AML-193 (cell line): Measurements from ENCODE around the gene S100Z.
A peak's percentile ranks its signal among the peaks of the same experiment; 100 is the strongest.
"Not testable (repeated sequence)": the region's sequence is repeated elsewhere in the genome, so short reads cannot be mapped to it uniquely, and the experiment has no call there.

Source experiments
- DNase-seq, 2 experiments: peaks; one replicate each; lab custom pipeline; 2025; lab: John Stamatoyannopoulos, UW

S100Z gene

DNA sequence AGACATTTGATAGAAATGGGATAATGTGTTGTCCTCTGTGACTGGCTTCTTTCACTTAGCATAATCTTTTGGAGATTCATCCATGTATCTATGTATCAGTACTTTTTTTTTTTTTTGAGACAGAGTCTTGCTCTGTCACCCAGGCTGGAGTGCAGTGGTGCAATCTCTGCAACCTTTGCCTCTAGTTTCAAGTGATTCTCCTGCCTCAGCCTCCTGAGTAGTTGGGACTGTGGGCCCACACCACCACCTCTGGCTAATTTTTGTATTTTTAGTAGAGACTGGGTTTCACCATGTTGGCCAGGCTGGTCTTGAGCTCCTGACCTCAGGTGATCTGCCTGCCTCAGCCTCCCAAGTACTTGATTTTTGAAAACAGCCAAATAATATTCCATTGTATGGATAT is 23.4 kb upstream of the S100Z start:
- not testable (repeated sequence) for DNase-seq

DNA sequence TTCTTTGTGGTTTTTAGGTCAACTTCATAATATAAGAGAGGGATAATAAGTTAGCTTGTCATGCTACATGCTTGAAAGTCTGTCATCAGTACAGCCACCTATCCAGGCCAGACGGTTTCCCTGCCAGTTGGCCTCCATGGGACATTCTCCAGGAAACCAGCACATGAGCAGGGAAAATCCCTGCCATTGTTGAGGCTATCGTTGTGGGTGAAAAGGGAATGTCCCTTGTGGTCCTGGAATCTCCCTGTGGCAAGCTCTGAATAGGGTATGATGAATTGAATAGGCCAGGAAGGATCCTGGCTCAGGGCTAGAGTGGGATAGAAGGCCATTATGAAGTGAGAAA is 18.7 kb upstream of the S100Z start:
- DNase-seq, result no peak

DNA sequence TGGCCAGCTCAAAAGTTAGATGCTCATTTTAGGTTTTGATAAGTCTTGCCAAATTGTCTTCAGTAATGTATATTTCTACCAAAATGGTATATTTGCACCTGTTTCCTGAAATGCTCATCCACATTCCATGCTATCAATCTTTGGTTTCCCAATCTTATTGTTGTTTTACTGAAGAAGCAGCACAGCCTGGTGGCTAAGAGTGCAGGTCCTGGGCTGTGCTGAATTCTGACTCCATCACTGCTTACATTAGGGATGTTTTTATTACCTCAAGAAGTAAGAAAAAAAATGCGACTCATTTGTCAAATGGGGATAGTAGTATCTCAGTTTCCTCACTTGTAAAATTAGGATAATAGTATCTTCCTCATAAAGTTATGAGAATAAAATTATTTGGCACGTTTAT is 13.6 kb upstream of the S100Z start:
- no peak for DNase-seq

DNA sequence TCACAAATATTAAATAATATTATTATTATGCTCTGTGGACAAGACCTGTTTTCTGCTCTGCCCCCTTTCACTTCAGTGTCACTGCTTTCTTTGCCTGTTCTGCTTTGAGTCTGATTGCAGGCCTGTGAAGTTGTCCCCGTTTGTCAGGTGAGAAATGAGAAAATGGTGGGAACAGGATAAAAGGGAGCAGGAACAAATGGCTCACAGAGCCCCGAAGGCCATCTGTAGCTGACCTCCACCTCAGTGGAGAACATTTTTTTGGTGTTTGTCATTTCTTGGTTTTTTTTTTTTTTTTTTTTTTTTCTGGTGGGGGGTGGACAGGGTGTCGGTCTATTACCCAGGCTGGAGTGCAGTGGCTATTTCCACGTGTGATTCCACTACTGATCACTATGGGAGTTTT is 13.2 kb upstream of the S100Z start:
- no peak for DNase-seq

DNA sequence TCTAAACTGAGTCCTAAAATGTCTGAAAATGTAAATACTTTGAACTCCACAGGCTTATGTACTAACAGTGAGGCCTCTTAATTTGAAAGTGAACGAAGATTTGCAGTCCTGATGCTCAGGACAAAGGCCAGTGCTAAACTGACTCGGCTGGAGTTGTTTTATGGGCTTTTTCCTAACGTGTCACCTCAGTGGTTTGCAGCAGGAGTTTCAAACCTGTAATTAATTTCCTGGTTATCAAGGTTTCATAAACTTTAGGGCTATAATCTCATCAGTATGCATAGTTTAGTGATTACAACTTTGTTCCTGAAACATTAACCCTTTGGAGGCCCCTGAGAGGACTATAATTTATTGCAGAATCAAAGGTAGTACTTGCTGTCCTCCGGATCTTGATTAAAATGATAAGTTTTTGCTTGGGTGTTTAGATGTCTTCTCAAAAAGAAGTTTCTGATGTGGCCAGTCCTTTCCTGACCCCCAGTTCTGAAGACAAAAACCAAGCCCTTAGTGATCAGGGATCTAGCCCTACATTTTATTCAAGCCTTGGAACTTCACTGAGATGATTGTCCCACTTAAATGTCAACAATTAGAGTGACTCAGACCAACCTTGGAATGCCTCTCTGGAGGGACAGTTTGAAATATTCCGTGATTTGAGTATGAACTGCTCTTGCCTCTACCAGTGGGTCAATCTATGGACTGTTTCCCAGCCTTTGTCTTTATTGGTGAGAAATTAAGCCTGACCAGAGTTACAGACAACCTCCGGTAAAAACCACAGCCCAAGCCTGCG is 11.1 kb upstream of the S100Z start:
- DNase-seq, result no peak

DNA sequence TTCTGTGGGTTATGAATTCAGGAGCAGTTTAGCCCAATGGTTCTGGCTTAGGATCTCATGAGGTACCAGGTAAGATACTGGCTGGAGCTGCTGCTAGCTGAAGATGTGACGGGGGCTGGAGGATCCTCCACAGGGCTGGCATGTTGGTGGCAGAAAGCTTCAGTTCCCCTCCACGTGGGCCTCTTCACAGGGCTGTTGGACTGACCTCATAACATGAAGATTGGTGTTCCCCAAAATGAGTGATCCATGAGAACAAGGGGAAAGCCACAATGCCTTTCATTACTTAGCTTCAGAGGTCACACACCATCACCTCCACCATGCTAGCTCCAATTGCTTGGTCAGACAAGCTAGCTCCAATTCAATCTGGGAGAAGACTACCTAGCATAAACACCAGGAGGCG is 8.5 kb upstream of the S100Z start:
- no peak for DNase-seq

DNA sequence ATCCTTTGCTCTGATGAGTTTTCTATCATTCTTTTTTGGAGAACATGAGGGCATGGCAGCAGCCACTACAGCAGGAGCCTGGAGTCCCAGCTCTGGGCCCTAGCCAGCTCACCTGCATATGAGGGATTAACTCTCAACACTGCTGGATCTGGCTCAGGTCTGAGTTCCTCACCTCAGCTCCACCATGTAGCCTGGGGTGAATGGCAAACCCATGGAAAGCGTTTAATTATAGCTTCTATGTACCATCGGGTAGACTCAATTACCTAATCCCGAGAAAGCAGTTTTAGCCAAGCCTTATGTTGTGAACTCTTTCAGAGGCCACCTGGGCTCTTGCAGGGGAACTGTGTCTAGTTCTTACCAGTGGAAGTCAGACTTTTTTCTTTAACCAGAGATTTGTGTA is 3.9 kb upstream of the S100Z start:
- DNase-seq, result no peak

DNA sequence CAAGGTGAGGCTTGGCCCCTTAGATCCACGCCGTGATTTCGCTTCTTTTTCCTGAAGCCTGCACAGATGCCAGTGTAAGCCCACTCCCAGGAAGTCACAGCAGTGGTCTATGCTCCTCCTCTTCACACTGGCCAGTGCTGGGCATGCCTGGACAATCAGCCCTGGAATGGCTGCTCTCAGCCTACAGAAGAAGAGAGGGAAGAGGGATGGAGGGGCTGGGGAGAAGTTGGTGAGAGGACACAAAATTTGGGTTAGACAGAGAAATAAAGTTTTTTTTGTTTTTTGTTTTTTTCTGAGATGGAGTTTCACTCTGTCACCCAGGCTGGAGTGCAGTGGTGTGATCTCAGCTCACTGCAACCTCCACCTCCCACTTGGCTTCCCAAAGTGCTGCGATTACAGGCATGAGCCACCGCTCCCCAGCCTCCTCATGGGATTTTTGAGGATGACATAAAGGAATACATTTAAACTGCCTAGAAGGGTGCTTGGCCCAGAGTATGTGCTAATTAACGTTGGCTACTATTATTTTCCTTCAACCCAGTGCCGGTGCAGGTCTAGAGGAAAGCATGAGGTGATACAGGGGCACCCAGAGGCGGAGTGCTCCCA is 830 bp downstream of the S100Z start:
- no peak for DNase-seq

DNA sequence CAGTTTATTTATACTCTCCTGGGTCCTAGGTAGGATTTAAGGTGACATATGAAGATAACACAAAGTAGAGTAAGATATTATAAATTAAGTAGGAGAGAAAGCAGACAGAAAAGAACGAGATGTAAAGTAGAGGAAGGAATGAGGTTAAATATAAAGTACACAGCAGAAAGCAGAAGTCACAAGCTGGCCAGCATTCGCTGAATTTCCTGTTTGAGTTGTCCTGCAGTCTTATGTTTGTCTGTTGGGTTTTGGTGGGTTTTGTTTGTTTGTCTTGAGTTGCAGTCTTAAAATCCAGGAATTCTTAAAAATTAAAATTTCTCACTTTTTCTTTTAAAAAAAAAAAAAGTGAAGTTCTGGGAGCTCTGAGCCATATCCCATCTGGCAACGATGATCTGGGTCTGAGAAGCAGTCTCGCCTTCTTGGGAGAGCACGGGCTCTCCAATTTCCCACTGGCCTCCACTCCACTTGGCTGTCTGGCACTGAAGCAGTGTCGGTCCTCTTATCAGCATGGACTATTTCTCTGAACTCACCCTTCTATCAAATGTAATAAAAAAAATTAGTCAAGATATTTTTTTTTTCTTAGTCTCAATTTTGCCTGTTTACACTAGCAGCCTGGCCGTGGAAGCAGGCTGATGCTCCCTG is 2.0 kb downstream of the S100Z start:
- peak; percentile 40 to 50 for DNase-seq

DNA sequence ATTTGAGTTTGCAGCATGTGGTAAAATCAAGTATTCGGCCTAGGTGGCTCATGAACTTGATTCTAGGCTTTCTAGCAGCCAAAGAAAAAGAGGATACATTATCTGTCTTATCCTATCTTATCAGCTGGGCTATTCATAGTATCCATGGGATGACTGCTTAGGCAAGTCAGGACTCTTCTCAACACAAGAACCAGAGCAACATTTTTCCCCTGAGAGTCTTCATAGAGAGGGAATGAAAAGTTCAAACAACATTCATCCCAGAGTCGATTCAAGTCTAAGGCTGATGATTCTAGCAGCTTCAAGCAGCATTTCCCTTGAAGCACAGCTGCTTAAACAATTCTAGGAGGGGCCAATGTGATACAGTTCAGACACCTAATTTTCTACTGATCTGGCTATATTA is 3.0 kb downstream of the S100Z start:
- DNase-seq, result no peak

DNA sequence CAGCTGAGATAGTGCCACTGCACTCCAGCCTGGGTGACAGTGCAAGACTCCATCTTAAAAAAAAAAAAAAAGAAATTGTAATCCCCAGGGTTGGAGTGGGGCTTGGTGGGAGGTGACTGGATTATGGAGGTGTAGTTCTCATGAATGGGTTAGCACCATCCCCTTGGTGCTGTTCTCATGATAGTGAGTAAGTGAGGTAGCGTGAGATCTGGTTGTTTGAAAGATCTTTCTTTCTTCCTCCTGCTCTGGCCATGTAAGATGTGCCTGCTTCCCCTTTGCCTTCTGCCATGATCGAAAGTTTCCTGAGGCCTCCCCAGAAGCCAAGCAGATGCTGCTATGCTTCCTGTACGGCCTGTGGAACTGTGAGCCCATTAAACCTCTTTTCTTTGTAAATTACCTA is 3.9 kb downstream of the S100Z start:
- DNase-seq, result not testable (repeated sequence)

DNA sequence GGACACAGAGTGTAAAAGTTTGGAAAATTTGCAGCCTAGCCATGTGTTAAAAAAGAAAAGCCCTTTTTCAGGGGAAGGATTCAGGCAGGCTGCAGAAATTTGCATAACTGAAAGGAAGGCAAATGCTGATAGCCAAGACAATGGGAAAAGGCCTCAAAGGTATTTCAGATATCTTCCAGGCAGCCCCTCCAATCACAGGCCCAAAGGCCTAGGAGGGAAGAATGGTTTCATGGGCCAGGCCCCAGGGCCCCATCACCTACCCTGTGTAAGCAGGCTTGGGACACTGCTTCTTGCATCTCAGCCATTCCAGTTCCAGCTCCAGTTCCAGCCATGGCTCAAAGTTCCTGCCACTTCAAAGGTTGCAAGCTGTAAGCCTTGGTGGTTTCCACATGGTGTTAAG is 4.8 kb downstream of the S100Z start:
- DNase-seq, result no peak

DNA sequence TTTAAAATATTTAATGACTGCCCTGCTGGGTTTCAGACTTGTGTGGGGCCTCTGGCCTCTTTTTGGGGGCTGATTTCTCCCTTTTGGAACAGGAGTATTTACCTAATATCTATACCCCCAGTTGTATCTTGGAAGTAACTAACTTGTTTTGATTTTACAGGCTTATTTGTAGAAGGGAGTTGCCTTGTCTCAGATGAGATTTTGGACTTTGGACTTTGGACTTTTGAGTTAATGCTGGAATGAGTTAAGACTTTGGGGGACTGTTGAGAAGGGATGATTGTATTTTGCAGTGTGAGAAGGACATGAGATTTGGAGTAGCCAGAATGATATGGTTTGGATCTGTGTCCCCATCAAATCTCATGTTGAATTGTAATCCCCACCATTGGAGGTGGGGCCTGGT is 5.7 kb downstream of the S100Z start:
- DNase-seq, result not testable (repeated sequence)

DNA sequence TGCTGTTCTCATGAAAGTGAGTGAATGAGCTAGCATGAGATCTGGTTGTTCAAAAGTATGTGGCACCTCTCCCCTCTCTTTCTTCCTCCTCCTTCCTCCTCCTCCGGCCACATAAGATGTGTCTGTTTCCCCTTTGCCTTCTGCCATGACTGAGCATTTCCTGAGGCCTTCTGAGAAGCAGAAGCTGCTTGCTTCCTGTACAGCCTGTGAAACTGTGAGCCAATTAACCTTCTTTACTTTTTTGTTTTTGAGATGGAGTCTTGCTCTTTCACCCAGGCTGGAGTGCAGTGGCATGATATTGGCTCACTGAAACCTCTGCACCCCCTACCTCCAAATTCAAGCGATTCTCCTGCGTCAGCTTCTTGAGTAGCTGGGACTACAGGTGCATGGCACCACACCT is 6.1 kb downstream of the S100Z start:
- peak; percentile 95 to 96 for DNase-seq

DNA sequence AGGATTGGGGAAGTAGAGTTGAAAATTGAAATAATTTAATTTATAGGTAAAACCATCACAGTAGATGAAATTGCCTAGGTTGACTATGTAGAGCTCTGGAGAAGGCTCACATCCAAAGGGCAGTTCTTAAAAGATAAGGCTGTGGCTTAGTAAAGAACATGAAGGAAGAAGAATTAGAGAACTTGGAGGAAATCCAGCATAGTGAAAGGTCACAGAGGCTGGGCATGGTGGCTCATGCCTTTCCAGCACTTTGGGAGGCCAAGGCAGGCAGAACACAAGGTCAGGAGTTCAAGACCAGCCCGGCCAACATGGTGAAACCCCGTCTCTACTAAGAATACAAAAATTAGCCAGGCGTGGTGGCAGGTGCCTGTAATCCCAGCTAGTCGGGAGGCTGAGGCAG is 7.0 kb downstream of the S100Z start:
- DNase-seq, result peak; percentile 32 to 48

DNA sequence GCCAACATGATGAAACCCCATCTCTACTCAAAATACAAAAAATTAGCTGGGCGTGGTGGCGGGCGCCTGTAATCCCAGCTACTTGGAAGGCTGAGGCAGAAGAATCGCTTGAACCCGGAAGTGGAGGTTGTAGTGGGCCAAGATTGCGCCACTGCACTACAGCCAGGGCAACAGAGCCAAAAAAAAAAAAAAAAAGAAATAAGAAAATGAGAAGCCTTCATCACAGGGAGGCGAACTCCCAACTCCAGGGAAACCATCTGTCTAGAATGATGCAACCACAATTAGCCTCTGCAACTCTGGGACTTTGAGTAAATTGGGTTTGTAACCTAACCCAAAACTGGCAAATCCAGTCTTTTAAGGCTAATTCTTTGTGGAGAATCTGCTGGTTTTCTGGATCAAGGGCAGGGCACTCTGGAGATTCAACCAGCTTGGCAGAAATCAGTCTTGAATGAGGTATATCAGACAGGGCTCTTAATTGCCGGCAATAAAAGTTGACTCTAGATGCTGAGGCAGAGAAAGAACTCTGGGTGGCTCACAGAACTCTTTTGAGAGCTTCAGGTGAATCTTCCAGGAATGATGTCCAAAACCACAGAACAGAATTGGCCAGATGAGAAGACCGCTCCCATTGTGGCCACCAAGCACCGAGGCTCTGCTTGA is 9.9 kb downstream of the S100Z start:
- DNase-seq, result peak; percentile 18 to 19

DNA sequence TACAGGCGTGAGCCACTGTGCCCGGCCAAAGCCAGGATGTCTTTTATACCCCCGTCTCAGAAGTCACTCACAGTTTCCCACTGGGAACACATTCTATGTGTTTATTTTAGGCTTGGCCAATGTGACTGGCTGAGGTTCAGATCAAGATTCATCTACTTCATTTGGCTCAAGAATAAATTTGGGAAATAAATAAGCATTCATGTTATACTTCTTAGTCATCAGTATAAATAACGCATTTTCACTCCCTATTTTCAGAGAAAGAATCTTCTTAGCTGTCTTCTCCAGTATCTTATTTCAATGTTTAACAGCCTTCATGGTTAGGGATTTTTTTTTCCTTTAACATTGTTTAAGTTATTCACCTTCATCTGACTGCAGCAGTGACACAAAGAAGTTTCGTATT is 11.8 kb downstream of the S100Z start:
- no peak for DNase-seq

DNA sequence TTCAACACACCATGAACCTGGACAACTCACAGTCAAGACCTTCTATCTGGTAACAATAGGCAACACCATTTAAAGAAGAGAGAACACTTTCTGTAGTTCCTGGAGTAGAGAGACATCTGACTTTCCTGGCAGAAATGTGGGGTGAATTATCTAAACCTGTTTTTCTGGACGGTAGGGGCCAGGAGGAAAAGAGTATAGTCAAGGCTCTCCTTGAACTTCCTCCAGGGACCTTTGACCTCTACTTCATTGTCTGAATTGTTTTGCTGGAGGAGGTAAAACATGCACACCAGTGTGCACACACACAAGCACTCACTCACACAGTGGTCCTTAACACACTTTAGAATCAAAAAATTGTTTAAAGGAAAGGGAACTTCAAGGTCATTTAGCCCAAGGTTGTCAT is 13.2 kb downstream of the S100Z start:
- no peak for DNase-seq

DNA sequence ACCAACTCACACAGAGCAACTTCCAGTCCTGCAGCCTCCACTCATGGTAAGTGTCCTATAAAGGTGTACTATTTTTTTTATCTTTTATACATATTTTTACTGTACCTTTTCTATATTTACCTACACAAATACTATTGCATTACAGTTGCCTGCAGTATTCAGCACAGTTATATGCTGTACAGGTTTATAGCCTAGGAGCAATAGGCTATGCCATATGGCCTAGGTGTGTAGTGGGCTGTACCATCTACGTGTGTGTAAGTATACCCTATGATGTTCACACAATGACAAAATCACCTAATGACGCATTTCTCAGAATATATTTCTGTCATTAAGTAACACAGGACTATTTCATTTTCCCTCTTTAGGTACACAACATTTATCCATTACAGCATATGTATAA is 16.7 kb downstream of the S100Z start:
- DNase-seq, result no peak

DNA sequence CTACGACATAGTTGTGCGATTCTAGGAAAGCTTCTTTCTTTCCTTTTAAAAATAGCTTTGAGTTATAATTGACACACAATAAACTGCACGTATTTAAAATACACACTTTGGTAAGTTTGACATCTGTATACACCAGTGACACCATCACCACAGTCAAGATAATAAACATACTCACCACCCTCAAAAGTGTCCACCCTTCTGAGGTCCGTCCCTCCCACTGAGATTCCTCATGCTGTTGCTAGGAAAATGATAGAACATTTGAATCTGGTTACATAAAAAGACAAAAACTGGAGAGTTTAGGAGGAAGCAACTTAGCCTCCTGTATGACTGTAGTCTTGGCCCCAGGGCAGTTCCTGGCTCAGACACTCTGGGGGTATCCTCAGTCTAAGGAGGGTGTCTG is 17.2 kb downstream of the S100Z start:
- no peak for DNase-seq

DNA sequence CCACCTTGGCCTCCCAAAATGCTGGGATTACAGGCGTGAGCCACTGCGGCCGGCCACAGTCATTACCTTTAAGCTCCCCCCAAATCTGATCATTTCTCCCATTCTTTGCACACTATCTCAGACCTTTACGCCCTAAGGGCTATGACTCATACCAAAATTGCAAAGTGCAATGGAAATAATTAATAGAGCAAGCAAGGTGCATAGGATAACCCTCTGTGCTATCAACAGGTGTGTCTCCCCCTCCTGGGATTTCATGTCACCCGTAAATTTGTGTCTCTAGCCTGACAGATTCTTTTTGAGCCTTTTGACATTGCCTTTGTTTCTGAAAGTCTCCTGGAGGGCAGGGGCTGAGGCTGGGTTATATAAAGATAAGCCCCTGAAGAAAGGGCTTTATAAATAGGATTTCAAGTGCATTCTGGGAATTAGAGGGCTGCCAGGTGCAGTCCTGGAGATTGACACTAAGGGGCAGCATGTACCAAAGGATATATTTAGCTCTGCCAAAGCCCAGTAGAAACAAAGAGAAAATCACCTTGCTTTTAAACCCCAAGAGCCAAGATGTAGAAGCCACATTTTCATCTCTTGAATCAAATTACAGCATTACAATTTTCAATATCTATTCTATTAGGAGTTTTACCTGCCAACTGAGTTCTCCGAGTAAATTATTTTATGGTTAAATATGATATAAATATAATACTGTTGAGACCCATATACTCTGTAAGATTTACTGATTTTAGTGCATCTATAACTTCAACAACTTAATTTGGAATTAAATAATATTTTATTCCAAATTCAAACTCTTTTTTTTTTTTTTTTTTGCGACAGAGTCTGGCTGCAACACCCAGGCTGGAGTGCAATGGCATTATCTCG is 18.2 kb downstream of the S100Z start:
- peak; percentile 66 to 71 for DNase-seq

DNA sequence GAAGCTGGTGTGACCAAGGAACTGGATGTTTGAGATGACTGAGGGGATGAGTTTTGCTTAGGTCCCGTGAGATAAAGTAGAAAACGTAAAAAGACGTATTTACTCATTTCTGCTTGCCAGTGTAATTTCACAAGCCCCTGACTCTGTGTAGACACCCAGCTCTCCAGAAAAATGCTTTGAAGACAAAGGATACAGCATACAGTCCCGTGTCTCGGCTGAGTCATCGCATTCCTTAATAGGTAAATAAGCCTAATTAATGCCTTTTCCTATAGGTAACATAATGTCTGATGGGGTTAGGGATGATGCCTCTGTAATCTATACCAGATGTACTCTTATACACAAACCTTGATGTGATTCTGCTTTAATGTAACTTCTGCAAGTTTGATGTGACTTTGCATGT is 20.2 kb downstream of the S100Z start:
- no peak for DNase-seq
